Fibroblast of skin of left quadriceps (primary cell): ENCODE measurements around the gene ARL14EP.

Experiments
- DNase-seq, 2 experiments: peaks; one replicate each; pipeline ENCODE4 v3.0.0-alpha.2; 2013; ENCODE audit warnings: low read depth in 2 of 2

ARL14EP gene

DNA sequence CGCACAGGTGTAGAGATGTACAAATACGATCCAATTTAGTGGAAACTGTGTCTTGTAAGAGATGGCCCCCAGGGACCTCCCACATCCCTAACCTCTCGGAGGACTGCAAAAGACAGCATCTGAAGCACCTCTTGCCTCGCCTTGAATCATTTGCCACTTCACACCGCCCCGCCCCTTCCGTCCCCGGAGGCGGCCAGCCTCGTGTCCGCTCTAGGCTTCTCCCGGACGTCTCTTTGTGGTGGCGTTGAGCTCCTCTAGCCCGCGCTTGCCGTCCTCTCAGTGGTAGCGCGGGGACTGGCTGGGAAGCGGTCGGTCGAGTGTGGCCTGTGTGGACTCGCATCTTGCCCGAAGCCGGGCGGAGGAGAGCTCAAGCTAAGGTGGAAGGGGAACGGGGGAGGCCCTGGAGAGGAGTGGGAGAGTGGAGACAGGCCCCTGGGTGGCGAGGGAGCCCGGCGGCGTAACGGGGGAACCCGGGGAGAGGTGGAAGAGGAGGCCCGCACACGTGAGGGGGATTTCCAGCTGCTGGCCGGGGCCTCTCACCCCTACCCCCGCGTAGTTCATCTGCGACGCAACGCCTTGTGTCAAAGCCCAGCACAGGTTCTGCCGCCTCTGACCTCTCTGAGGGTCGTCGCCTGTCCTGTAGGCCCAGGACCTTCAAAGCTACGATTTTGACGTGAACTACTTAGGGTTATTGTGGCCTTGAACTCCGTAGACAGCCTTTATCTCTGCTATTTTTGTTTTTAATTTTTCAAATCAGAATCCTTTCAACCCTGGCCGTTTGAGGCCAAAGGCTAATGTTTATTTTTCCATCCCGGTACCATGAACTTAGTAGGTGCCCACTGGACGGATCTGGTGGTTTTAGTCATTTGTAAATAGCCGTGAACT, at the start of gene ARL14EP:
TSS of gene ARL14EP (plus strand) at position 279 of the 885 bp plus-strand sequence. CDS start 7,845 bp downstream, outside the sequence.
- peak; percentile 93 to 94 for DNase-seq

DNA sequence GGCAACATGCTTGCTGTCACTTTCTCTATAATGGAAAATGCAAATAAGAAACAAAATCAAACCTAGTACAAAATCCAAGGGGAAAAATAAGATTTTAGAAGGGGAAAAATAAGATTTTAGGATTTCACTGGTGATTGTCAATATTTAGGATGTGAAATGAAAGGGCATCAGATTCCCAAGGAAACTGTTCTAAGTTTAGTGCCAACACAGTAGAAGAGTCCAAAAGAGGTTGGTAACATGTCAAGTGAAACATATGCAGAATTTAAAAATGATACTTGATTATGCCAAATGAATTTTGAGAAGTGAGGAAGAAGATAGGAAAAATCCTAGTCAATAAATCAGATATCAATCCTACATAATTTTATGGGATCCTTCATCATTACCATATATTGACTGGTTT, 45.7 kb upstream of the ARL14EP start:
- no peak for DNase-seq

DNA sequence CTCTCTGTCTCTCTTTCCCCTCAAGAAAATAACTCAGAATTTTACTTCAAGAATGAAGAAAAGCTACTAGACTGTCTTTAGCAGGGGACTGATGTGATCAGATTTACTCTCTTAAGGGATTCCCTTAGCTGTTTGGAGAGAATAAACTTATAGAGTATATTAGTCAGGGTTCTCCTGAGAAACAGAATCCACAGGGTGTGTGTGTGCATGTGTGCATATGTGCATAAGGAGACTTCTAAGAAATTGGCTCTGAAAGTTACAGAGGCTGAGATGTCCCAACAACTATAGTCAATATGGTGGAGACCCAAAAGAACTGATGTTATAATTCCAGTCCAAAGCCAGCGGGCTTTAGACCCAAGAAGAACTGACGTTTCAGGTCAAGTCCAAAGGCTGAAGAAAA, 43.1 kb upstream of the ARL14EP start:
- no peak for DNase-seq

DNA sequence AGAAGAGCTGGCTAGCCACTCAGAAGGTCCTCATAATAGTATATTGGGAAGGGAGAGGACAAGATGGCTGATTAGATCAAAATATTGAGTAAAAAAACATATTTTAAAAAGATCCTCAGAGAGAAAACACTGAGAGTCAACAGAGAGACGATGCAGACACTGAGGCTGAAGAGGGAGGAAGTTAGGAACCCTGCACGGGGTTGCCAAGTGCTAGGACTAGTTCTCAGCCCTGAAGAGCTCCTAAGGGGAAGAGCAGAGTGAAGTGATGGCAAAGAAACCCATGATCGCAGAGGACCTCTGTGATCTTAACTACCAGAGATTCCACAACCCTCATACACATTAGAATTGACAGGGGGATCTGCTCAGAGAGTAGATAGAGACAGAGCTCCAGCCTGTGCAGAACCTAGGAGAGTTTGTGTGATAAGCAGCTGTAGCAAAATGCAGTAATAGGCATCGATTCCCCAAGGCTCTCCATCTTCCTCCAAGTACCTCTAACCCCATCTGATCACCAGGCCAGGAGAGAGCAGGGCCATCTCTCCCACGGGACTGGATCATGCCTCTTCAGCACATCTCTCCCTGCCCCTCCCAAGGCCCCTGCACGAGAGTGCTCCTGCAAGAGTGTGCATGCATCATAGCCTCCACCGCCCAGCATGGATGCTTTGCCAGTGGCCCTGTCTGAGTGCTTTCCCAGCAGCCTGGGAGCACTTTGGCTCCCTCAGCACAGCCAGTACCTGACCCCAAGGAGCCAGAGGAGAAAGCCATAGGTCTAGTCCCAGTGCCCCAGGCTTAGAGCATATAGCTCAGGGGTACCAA, 41.2 kb upstream of the ARL14EP start:
- no peak for DNase-seq

DNA sequence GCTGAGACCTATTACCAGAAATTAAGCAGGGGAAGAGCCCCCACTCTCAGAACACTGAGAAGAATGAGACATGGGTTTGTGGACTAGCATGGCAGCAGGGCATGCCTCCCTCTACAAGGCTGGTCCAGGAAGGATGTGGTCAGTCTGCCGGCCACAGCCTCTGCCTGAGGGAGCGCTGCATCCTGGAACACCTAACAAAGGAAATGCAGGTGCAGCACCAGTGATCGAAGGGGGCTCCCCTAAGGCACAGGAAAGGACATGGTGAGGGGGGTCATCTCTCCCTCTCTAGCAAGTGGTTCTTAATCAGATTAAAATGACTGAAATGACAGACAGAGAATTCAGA, 40.6 kb upstream of the ARL14EP start:
- DNase-seq = no peak

DNA sequence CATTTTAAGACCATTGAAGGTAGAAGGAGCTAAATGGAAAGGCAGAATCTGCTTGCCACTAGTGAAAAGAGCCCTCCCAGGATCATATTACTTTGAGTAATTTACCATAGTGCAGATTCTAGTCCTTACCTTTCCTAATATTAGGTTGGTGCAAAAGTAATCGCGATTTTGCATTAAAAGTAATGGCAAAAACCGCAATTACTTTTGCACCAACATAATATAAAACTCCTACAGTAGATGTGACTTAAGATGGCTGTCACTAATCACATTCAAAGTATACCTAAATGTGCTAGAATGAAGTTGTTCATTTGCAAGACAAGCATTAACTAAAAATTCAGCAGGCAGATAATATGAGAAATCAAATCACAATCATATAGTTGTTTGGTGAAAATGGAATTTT, 38.1 kb upstream of the ARL14EP start:
- no peak for DNase-seq

DNA sequence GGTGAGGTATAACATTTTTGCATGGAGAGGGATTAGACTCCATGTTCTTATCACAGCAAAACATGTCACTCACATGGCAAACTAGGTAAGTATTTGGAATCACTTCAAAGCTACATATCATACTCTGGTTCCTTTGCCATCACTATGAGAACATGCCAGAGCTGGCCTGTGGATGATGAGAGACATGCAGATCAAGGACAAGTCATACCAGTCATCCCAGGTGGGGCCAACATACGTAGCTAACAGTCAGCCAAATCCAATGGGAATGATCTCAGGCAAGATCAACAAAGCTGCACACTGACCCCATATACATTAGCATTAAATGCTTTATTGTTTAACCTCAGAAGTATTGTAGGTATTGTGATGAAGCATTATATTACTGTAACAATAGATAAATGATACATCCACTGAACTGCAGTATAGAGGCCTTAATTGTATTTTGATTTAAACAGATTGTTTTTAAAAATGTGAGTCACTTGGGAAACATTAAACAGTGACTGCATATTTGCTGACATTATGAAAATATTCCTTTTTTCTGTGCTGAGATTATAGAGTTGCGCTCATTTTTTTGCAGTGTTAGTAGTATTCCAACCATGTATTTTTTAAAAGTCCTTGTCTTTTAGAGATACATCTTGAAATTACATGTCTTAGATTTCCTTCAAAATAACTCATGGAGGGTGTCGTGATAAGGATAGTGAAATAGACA, 37.3 kb upstream of the ARL14EP start:
- DNase-seq = no peak

DNA sequence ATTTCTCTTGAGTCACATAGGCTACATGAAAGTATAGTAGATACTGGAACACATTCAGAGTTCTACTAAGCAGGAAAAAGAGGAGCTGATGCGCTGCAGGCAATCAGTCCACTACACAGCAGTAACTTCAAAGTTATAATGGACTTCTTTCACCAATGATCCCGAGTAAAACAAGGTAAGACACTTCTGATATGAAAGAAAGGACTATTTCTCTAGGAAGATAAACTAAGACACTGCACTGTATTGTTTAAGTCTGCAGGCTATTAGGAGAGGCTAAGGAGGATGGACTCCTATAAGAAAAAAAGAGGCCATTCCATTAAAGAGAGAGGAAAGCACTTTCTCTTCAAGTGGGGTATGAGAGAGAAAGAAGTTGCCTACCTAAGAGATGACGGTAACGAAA, 31.6 kb upstream of the ARL14EP start:
- DNase-seq = no peak

DNA sequence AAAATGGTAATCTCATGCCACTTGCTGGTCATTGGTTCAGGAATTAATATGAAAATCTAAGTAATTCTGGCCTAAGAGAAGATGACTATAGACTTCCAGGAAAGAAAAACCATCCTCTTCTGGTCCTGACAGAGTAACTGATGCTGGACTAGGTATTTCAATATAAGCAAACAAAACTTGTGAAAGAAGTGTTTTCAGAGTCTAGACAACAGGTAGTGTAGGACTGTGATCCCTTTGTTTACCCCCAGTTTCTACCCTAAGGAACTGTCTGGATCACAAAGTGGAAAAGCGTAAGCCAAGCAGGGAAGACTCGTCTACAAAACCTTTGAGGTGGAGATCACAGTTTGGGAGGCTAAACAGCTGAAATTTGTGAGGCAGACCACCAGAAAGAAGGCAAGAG, 30.4 kb upstream of the ARL14EP start:
- DNase-seq = no peak

DNA sequence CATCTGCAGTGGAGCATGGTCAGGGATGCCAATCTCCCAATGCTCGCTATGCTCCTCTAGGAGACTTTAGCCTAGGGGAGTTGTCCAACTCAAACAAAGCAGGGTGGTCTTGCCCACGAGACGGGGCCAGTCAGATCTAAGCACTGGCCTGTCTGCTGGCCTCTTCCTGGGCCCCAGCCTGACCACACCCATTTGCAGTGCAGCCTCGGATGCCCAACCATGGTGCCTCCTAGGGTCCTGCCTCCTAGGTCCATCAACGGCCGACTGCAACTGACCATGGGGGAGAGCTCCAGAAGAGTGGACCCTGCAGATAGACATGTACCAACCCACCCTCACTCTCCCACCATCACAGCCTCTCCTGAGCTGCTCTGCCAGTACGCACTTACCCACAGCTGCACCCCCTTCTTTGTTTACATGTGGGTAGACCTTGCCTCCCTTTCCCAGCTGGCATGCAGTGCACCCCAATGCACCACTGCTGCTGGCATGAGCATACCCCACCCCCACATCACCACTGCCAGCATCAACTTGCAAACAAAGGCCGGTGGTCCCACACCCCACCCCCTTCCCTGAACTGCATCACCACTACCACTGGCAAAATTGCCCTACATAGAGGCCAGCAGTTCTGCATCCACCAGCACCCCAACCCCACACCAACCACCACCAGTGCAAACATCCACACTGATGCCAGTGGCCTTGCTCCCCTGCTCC, 27.6 kb upstream of the ARL14EP start:
- no peak for DNase-seq

DNA sequence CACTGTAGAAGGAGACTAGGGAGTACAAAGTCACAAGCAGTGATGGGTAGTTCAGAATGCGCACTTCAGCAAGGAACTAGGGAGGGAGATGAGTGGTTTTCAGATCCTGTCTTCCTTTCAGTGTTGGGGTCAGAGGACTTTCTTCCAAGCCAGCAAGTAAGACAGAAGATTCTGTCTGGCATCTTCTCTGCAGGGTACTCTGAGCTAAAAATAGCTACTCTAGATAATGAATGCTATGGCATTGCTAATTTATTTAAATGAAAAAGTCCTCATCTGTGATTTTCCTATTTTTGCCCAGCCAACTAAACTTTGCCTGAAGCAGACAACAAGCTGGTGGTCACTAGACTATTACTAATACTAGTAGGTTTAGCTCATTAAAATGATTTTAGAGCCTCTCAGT, 18.3 kb upstream of the ARL14EP start:
- no peak for DNase-seq

DNA sequence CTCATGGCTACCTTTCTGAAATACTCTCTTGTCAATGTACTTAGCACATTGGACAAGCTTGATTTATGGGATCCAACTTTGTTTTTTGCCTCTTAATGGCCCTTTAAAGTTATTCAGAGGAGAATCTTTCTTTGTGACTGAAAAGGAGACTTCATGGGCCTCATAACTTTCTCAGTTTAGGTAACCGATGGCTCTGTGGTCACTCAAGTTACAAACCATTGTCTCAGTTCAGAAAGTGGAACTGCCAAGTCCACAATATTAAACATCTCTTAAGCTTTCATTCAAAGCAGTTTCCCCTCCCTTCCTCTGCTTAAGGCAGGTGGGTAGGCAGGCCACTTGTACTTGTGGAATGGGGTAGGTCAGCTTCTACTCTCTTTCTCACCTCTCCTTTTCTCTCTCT, 12.3 kb upstream of the ARL14EP start:
- DNase-seq = no peak

DNA sequence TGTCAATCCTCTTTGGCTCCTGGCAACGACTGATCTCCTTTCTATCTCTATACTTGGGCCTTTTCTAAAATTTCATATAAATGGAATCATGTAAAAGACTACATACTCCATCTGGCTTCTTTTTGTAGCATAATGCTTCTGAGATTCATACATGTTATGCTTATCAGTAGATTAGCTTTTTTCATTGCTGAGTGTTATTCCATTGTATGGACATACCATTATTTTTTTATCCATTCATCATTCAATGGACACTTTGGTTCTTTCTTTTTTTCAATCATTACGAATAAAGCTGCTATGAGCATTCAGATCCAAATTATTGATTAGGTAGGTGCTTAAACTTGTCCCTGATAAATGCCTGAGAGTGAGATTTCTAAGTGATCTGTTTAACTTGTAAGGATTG, 11.7 kb upstream of the ARL14EP start:
- DNase-seq = no peak

DNA sequence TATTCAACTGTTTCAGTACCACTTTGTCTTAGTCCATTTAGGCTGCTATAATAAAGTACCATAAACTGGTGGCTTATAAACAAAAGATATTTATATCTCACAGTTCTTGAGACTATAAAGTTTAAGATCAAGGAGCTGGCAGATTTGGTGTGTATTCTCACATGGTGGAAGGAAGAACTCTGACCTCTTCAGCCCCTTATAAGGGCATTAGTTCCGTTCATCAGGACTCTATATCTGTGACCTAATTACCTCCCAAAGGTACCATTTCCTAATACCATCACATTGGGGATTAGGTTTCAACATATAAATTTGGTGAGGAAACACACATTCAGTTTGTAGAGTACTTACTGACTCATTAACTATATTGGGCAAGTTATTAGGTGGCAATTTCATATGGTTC, 10.7 kb upstream of the ARL14EP start:
- no peak for DNase-seq

DNA sequence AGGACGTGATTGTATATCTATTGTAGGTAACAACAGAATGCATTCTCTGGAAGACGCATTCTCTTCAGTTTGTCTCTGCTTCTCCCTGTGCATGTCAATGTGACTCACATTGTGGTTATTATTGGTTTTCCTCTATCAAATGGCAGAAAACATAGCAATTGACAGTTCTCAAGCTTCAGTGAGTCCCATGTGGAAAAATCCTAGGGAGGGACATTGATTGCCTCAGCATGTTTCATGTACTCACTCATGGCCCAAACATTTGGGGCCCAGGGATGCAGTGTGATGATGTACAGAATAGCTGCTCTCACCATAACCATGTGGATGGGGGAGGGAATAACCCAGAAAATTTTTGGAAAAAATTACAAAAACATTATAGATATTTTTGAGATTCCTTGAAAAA, 9.3 kb upstream of the ARL14EP start:
- DNase-seq = peak in 1 of 2 experiments; percentile 14

DNA sequence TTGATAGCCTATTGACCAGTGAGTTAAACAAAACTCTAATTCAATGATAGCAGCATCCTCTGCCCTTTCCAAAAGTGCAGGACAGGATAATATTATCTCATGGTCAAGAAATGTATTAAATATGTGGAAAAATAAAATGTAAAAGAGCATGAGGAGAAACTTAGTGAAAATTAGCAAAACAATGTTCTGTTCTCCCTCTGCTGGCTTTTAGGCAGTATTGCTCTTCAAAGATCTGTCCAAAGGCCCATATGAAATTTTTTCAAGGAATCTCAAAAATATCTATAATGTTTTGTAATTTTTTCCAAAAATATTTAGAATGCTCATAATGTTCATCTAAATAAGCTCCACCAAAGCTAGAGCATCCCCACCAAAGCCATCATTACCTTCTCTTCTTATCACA, 8.3 kb upstream of the ARL14EP start:
- no peak for DNase-seq

DNA sequence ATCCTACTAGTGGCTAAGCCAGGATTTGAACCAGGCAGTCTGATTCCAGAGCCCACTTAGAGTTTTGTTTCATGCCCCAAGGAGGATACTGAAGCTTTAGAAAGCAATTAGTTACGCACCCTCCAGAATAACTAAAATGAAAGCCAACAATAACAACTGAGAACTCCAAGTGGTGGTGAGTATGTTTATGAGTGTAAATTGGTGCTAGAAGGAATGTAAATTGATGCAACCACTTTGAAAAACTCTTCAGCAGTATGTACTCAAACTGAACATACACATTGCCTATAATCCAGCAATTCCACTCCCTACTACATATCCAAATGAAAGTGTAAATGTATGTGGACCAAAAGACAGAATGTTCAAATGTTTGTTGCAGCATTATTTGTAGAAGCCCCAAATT, 6.7 kb upstream of the ARL14EP start:
- no peak for DNase-seq

DNA sequence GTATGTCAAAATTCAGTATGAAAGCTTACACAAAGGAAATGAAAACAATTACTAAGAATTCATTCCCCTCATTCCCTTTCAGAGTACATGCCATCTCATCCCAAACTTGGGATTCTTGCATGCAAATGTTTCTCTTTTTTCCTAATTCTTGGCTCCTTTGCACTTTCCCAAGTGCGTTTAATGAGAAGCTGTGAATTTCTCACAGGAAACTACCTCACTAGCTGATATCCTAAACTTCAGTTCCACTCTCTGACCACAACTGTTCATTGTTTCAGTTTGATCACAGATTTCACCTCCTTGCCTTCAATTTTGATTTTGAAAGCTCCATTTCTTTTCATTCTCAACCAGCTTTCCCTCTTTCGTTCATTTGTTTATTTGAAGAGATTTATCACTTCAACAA, 5.9 kb upstream of the ARL14EP start:
- no peak for DNase-seq

DNA sequence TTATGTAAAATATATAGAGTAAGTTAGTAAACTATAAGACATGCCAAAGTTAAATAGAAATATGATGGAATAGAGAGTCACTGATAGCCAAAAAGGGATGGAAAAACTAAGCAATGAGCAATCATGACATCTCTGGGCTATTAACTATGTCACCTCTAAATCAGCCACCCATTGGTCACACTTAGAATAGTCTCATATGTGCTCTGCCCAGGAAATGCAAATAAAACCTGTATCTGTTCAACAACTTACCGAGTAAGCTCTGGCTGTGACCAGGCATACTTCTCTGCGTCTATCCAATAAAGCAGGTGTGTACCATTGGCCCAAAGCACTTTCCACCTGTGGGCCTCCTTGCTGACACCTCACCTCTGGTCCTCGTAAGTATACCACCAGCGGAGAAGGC, 1.6 kb upstream of the ARL14EP start:
- DNase-seq = no peak

DNA sequence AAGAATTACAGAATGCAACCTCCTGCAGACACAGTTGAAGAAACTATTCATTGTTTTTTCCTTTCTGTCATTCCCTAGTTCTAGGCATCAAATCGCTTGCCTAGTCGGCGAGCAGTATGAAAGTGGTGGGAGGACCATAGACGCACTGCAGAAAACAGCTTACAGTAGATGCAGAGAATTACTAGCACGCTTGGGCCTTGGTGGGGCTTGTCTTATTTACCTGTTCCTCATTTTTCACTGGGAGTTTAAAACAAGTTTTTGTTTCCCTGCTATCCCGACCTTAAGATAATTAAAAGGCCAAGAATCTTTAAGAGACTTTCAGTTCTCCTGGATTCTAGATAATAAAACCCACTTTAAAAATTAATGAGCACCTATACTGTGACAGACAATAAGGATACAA, 713 bp upstream of the ARL14EP start:
- DNase-seq = no peak

DNA sequence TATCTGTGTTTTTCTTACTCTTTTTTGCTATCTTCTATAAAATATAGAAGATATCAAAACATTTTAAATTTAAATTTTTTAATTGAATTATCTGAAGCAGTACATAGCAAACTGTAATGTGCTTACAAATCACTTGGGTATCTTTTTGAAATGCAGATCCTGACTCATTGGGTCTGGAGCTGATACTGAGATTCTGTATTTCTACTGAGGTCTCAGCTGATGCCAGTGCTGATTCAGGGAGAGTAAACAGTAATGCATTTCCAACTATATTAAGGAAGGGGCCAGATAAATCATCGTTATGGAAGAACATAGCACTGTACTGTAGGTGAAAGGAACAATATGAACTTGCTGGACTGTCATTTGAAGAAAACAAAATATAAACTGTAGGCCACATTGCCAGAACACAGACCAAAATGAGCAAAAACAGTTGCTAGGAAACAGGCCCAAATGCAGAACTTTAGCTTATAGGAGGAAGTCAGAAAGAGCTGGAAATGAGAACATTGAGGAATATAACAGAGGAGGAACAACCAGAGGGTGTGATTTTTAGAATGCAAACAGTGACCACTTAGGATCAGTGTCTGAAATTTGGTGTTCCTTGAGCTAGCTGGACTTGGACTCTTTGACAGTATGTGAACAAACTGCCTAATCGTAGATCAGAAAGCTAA, 3.3 kb downstream of the ARL14EP start:
- no peak for DNase-seq
